Endodermal cell (in vitro differentiated cells): ENCODE measurements around the gene CCDC182. TPM values are rescaled to one million over a fixed set of nuclear protein-coding genes. Genes with fewer than 3 reads are reported as not detected.

Experiments
- DNase-seq: peaks from one replicate; pipeline ENCODE4 v3.0.0-alpha.2; 2017
- H3K27ac ChIP-seq: 2 replicates; pipeline ENCODE4 v1.5.1; 2013; ENCODE audit warnings: mild to moderate bottlenecking, low read depth, low read length, moderate library complexity
- H3K27me3 ChIP-seq: 2 replicates; pipeline ENCODE4 v1.6.1; 2013; ENCODE audit warnings: mild to moderate bottlenecking, low read length, moderate library complexity; ENCODE audit not compliant: insufficient read depth, control insufficient read depth, poor library complexity, severe bottlenecking
- H3K36me3 ChIP-seq: 2 replicates; pipeline ENCODE4 v1.7.0; 2013; ENCODE audit warnings: mild to moderate bottlenecking, low read length, moderate library complexity; ENCODE audit not compliant: control insufficient read depth, insufficient read depth
- H3K4me1 ChIP-seq: one replicate; pipeline ENCODE4 v1.7.0; 2013; ENCODE audit warnings: low read length; ENCODE audit not compliant: control insufficient read depth, insufficient read depth
- H3K4me3 ChIP-seq: 2 replicates; pipeline ENCODE4 v1.5.1; 2013; ENCODE audit warnings: mild to moderate bottlenecking, low read length, moderate library complexity
- H3K9ac ChIP-seq: 2 replicates; pipeline ENCODE4 v1.6.1; 2013; ENCODE audit warnings: mild to moderate bottlenecking, low read length, moderate library complexity; ENCODE audit not compliant: poor library complexity, severe bottlenecking; ENCODE audit errors: extremely low read depth
- H3K9me3 ChIP-seq: 2 replicates; pipeline ENCODE4 v1.6.1; 2013; ENCODE audit warnings: mild to moderate bottlenecking, low read length, moderate library complexity; ENCODE audit not compliant: control insufficient read depth
- H3K27ac Mint-ChIP-seq: 2 replicates; pipeline ENCODE4 v1.8.0; 2020; ENCODE audit warnings: mixed read lengths
- H3K27me3 Mint-ChIP-seq: 2 replicates; pipeline ENCODE4 v1.8.0; 2021; ENCODE audit warnings: mild to moderate bottlenecking, mixed read lengths; ENCODE audit not compliant: insufficient read depth
- H3K36me3 Mint-ChIP-seq: 2 replicates; pipeline ENCODE4 v1.8.0; 2020; ENCODE audit warnings: low read depth, mixed read lengths
- H3K4me1 Mint-ChIP-seq: 2 replicates; pipeline ENCODE4 v1.8.0; 2020; ENCODE audit warnings: mixed read lengths
- H3K4me3 Mint-ChIP-seq: 2 replicates; pipeline ENCODE4 v1.8.0; 2020; ENCODE audit warnings: mild to moderate bottlenecking, moderate library complexity, mixed read lengths
- H3K9me3 Mint-ChIP-seq: 2 replicates; pipeline ENCODE4 v1.8.0; 2020; ENCODE audit warnings: mild to moderate bottlenecking, mixed read lengths
- WGBS, 2 experiments: methylation state at CpG; one replicate each; pipeline versions ENCODE4 v1.1.5 to v1.1.7; 2013; ENCODE audit warnings: missing lambda C conversion rate in 2 of 2, mixed read lengths in 1 of 2; ENCODE audit not compliant: insufficient coverage in 1 of 2, insufficient read length in 1 of 2; 5-methylcytosine and 5-hydroxymethylcytosine counted together
- total RNA-seq, 2 donors: library from RNA; stranded (reverse); fragmentation: NEBNext Ultra II Directional in 1 of 2; extraction: Animal tissue kit (Norgen Biotek cat#: 25700) in 1 of 2; gene quantifications; 2 replicates in 1 of 2; 3 replicates in 1 of 2; pipeline ENCODE4 v1.2.1, GENCODE V29; 2021
- TF ChIP-seq, protein P1 (sequence below): fragments of 200-600 bp; sonication (generic); conservative IDR thresholded peaks from 2 replicates; pipeline ENCODE4 v1.5.0; 2021; ENCODE audit warnings: antibody characterized with exemption, mild to moderate bottlenecking

CCDC182 gene
- total RNA-seq, 2 donors from 2014 or later, result 0.33 TPM; not detected in 1

DNA sequence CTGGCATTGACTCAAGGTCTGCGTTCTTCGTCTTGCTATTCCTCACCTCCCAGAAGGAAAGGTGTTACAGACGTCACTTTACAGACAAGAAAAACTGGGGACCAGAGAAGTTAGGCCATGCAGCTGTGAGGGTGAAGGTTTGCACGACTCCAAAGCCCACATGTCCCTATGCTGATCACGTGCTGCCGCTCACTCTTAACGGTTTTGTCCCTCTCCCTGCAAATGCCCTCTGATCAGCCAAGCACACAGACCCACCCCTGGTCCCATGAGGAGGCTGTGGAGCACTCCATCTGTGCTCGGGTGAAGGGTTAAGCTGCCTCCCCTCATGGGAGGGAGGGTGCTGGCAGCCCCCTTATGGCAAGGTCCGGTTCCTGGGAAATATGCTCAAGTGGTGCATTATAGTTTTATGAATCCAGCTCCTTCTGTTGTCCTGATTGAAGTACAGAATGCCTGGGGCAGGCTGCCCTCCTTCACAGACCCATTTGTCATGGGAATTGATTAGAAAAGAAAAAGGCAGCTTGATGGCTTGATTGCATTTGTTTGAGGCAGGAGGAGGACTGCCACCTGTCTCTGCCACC is 18.8 kb downstream of the CCDC182 start:
- H3K27ac ChIP-seq, result peak overlapping the region; percentile 85
- no peaks in the 10 kb centered on the region for H3K27me3 ChIP-seq
- TF ChIP-seq, protein P1, sequence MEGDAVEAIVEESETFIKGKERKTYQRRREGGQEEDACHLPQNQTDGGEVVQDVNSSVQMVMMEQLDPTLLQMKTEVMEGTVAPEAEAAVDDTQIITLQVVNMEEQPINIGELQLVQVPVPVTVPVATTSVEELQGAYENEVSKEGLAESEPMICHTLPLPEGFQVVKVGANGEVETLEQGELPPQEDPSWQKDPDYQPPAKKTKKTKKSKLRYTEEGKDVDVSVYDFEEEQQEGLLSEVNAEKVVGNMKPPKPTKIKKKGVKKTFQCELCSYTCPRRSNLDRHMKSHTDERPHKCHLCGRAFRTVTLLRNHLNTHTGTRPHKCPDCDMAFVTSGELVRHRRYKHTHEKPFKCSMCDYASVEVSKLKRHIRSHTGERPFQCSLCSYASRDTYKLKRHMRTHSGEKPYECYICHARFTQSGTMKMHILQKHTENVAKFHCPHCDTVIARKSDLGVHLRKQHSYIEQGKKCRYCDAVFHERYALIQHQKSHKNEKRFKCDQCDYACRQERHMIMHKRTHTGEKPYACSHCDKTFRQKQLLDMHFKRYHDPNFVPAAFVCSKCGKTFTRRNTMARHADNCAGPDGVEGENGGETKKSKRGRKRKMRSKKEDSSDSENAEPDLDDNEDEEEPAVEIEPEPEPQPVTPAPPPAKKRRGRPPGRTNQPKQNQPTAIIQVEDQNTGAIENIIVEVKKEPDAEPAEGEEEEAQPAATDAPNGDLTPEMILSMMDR, result no peak
- H3K36me3 ChIP-seq, result no peaks in the 10 kb centered on the region
- WGBS, 2 experiments, result 89 to 100% methylated on average over 3 to 9 of the region's 9 CpGs
- no peak for DNase-seq
- Mint-ChIP-seq H3K4me3 (no peak overlapping the region), H3K27ac (no peak overlapping the region), H3K36me3 (no peaks in the 10 kb centered on the region), H3K4me1 (no peaks in the 10 kb centered on the region), H3K27me3 (peaks cover 21% of the 10 kb centered on the region), H3K9me3 (no peaks in the 10 kb centered on the region)
- H3K4me3 ChIP-seq, result no peak overlapping the region
- H3K9ac ChIP-seq, result no peak overlapping the region
- H3K9me3 ChIP-seq, result no peaks in the 10 kb centered on the region
- H3K4me1 ChIP-seq, result no peaks in the 10 kb centered on the region

DNA sequence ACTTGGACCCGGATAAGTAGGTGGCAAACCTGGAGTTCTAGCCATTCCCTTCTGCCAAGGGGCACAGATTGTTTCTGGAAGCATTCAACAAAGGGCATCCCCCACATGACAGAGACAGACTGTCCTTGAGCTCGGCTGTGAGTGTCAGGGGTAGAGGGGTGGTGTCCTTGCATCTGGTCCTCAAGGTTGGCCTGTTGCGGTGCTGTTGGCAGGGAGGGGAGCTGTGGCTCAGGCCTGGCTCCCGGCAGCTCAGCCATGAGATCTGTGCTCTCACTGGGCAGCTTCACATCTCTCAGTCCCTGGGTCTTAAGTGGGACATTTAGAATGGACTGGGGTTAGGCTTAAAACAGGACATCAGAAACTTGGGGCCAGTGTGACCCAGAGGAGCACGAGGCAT is 20.4 kb downstream of the CCDC182 start:
- no peaks in the 10 kb centered on the region for H3K4me1 ChIP-seq
- WGBS, 2 experiments, result 93 to 100% methylated on average over 2 to 5 of the region's 5 CpGs

GRCh38 chr17:57724026-57724728 is 20.9 kb downstream of the CCDC182 start:
- Histone ChIP-seq H3K27me3 (no peaks in the 10 kb centered on the region), H3K4me3 (no peak overlapping the region), H3K9ac (no peak overlapping the region), H3K9me3 (no peaks in the 10 kb centered on the region), H3K36me3 (no peaks in the 10 kb centered on the region), H3K27ac (peak overlapping the region; percentile 81), H3K4me1 (no peaks in the 10 kb centered on the region)
- WGBS, 2 experiments, result 87 to 91% methylated on average over 9 to 14 of the region's 14 CpGs
- DNase-seq, result peak; percentile 69
- Mint-ChIP-seq H3K9me3 (no peaks in the 10 kb centered on the region), H3K36me3 (no peaks in the 10 kb centered on the region), H3K4me3 (no peak overlapping the region), H3K27ac (no peak overlapping the region), H3K27me3 (peaks cover 16% of the 10 kb centered on the region), H3K4me1 (no peaks in the 10 kb centered on the region)
- TF ChIP-seq, protein P1, result no peak

More for the DNA sequence above, 20.4 kb downstream of the CCDC182 start:
- no peak overlapping the region for H3K4me3 ChIP-seq
- no peaks in the 10 kb centered on the region for H3K27me3 ChIP-seq
- no peak for DNase-seq
- TF ChIP-seq, protein P1, result no peak
- no peak overlapping the region for H3K27ac Mint-ChIP-seq
- no peaks in the 10 kb centered on the region for H3K9me3 Mint-ChIP-seq
- H3K36me3 Mint-ChIP-seq, result no peaks in the 10 kb centered on the region
- no peaks in the 10 kb centered on the region for H3K36me3 ChIP-seq
- no peaks in the 10 kb centered on the region for H3K4me1 Mint-ChIP-seq
- H3K9ac ChIP-seq, result no peak overlapping the region
- no peaks in the 10 kb centered on the region for H3K9me3 ChIP-seq
- no peak overlapping the region for H3K4me3 Mint-ChIP-seq
- peaks cover 15% of the 10 kb centered on the region for H3K27me3 Mint-ChIP-seq
- peak overlapping the region; percentile 81 for H3K27ac ChIP-seq
